Right lobe of liver (tissue), 6 donors: ENCODE data around the gene BEGAIN. TPM values are rescaled to one million over a fixed set of nuclear protein-coding genes. Genes with fewer than 3 reads are reported as not detected.

Experiments used
- ATAC-seq, 4 donors: fragments of 200-7000 bp; cut with Tn5 transposase; one replicate each; pipeline ENCODE4 v1.9.1; 2020; ENCODE audit warnings: mild to moderate bottlenecking in 4 of 4, moderate library complexity in 4 of 4
- DNase-seq, 3 donors: peaks; one replicate each; pipeline ENCODE4 v3.0.0-alpha.2; 2020
- H3K27ac ChIP-seq, 3 donors: fragments of 200-600 bp; one replicate each; pipeline ENCODE4 v1.8.0; 2022
- H3K27me3 ChIP-seq, 2 donors: fragments of 200-600 bp; one replicate each; pipeline ENCODE4 v1.8.0; 2022
- H3K36me3 ChIP-seq, 4 donors: fragments of 200-600 bp; sonication (generic) in 1 of 4; one replicate each; pipeline versions ENCODE4 v1.5.1 to v1.8.0; 2017 to 2022; ENCODE audit warnings: control low read depth in 1 of 4
- H3K4me1 ChIP-seq, 4 donors: fragments of 200-600 bp; sonication (generic) in 1 of 4; one replicate each; pipeline versions ENCODE4 v1.5.1 to v1.8.0; 2017 to 2022; ENCODE audit warnings: control low read depth in 1 of 4
- H3K4me3 ChIP-seq, 3 donors: fragments of 200-600 bp; one replicate each; pipeline ENCODE4 v1.8.0; 2022
- H3K9me3 ChIP-seq, 4 donors: fragments of 200-600 bp; sonication (generic) in 1 of 4; one replicate each; pipeline versions ENCODE4 v1.5.1 to v1.8.0; 2017 to 2022; ENCODE audit warnings: control low read depth in 1 of 4
- POLR2A ChIP-seq: fragments of 450-650 bp; IDR thresholded peaks from one replicate; pipeline ENCODE4 v1.6.1; 2017; ENCODE audit warnings: antibody characterized with exemption, mild to moderate bottlenecking
- WGBS: methylation state at CpG from one replicate; pipeline ENCODE4 v1.1.6; 2018; ENCODE audit warnings: low coverage, low lambda C conversion rate; ENCODE audit not compliant: insufficient coverage; ENCODE audit errors: missing lambda C conversion rate; 5-methylcytosine and 5-hydroxymethylcytosine counted together
- intact Hi-C, 2 donors: fragments of 100-400 bp; cut with DNase I; formaldehyde crosslinking; loops; one replicate each; pipeline versions ENCODE4 v1.11.2 to v1.14.1; 2022
- total RNA-seq, 6 experiments: library from RNA; depleted of rRNA in 2 of 6; stranded (reverse); fragments of >200 nt in 2 of 6; fragmentation: NEBNext Ultra II Directional in 3 of 6; extraction: Animal tissue kit (Norgen Biotek cat#: 25700) in 3 of 6; gene quantifications; one replicate each; pipeline versions ENCODE4 v1.1.0 to v1.2.4, GENCODE V29; 2016 to 2023
- TF ChIP-seq, protein P1 (sequence below), 4 donors: fragments of 200-600 bp in 3 of 4; fragments of 450-650 bp in 1 of 4; IDR thresholded peaks; one replicate each; pipeline versions ENCODE4 v1.5.1 to v1.8.0; 2016 to 2022; ENCODE audit warnings: antibody characterized with exemption in 4 of 4, mild to moderate bottlenecking in 2 of 4
- donor health status: DM: no; HTN: yes; CAD: no.
- donor health status: DM: no; HTN: no; CAD: no.
- donor health status: DM: no; HTN: no; CAD: no.
- donor health status: DM: no; HTN: yes; CAD: no.
- donor health status: DM: no; HTN: yes; CAD: no.

The BEGAIN gene
- total RNA-seq, 6 experiments from 2014 or later, result 0.12 to 0.61 (median 0.34) TPM

DNA sequence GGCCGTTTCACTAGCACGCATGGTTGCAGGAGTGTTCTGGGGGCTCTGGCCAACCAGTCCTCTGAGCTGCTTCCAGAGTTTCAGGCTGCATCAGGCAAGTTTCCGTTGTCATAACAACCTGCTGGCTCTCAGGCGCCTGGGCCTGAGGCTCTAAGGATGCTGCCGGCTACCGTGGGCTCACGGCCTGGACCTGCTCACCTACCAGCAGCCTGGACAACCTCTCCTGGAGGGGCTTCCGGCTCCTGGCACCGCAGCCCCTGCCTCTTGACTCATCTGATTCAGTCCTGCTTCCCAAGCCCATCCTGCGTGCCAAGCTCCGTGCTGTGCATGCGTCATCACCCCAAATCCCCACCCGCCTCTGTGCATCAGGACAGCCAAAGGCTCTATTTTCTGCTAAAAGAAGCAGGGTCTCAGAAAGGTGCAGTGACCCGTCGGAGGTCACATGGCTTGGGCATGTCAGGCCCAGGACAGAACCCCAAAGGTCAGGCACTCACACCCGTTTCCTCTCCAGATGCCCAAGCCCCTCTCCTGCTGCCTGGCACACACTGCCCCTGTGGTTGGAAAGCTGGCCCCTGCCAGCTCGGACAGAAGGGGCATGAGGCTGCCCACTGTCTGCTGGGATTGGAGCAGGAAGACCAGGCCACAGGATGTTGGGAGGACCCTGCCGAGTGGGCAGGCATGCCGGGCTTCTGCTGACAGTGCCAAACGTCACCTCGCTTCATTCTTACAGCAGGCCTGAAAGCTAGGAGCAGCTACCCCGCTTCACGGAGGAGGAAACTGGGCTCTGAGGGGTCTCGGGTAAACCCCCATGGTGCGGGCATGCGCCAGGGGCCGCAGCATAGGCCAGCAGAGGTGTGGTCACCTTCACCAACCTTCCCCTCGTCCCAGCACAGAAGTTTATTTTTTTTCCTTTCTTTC lies 5.7 kb downstream of the BEGAIN start:
- no peaks in the 10 kb centered on the region for H3K9me3 ChIP-seq
- 47% methylated on average over 3 of the region's 28 CpGs for WGBS
- H3K4me1 ChIP-seq, result peaks cover 0 to 2% (median 0%) of the 10 kb centered on the region in 4 donors
- H3K36me3 ChIP-seq, result no peaks in the 10 kb centered on the region
- ATAC-seq, result no peak
- intact Hi-C loops, result no loop called here
- H3K27ac ChIP-seq, result no peak overlapping the region
- peak in 2 of 3 donors; percentile 8 to 31 for DNase-seq
- H3K27me3 ChIP-seq, result no peaks in the 10 kb centered on the region
- H3K4me3 ChIP-seq, result no peak overlapping the region
- no peak for TF ChIP-seq POLR2A
- TF ChIP-seq, protein P1, sequence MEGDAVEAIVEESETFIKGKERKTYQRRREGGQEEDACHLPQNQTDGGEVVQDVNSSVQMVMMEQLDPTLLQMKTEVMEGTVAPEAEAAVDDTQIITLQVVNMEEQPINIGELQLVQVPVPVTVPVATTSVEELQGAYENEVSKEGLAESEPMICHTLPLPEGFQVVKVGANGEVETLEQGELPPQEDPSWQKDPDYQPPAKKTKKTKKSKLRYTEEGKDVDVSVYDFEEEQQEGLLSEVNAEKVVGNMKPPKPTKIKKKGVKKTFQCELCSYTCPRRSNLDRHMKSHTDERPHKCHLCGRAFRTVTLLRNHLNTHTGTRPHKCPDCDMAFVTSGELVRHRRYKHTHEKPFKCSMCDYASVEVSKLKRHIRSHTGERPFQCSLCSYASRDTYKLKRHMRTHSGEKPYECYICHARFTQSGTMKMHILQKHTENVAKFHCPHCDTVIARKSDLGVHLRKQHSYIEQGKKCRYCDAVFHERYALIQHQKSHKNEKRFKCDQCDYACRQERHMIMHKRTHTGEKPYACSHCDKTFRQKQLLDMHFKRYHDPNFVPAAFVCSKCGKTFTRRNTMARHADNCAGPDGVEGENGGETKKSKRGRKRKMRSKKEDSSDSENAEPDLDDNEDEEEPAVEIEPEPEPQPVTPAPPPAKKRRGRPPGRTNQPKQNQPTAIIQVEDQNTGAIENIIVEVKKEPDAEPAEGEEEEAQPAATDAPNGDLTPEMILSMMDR (IDR thresholded peaks at IDR 0.05), result no peak

DNA sequence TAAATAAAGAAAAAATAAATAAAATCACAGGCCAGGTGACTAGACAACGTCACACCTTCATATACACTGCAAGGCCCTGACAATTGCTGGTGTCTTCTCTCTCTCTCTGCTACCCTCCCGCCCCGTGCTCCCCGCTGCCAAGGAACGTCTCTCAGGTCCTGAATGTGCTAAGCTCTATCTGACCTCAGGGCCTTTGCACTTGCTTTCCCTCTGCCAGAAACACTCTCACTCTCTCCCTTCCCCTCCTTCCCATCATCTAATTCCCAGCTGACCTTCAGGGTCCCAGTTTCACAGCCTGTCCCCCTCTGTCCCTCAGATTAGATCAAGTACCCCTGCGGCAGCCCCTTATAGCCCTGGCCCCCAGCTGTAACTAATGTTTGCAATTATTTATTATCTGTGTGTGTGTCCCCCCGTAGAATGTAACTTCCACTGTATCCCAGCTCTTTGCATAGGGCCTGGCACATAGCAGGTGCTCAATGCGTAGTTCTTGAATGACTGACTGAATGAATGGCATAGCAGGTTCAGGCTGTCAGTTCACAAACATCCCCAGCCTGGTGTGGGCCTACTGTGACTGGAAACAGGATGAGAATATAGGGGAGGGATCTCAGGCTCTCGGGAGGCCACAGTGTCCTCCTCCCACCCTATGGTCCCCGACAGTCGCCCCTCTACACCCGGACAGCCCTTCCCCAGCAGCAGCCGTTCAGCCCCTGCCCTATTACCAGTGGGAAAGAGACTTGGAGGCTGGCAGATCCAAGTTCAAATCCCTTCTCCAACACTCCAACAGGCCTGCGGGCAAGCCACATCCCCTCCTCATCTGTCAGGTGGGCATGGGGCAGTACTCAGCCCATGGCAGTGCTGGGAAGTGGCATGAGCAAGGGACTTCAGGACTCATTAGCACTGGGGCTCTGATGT lies 6.6 kb downstream of the BEGAIN start:
- H3K4me3 ChIP-seq, result no peak overlapping the region
- H3K9me3 ChIP-seq, result no peaks in the 10 kb centered on the region
- H3K27ac ChIP-seq, result no peak overlapping the region
- no peaks in the 10 kb centered on the region for H3K36me3 ChIP-seq
- intact Hi-C loops, result no loop called here
- WGBS, result 87% methylated on average over 10 of the region's 14 CpGs
- ATAC-seq (no peak), DNase-seq (peak in 2 of 3 donors; percentile 4 to 26)
- TF ChIP-seq, protein P1 (IDR thresholded peaks at IDR 0.05), result no peak
- TF ChIP-seq POLR2A, result no peak
- no peaks in the 10 kb centered on the region for H3K4me1 ChIP-seq
- no peaks in the 10 kb centered on the region for H3K27me3 ChIP-seq

DNA sequence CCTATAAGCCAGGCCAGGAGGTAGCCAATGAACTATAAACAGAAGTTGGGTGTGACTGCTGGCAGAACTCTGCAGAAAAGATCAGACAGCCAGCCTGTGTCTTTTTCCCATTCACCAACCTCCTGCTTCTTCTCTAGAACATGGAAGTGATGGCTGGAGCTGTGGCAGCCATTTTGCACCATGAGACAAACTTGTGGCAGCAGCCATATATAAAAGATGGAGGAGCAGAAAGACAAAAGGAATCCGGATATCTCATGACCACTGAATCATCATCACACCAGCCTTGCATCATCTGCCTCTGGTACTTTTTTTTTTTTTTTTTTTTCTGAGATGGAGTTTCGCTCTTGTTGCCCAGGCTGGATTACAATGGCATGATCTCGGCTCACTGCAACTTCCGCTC lies 8.7 kb downstream of the BEGAIN start:
- 93% methylated on average over 4 of the region's 4 CpGs for WGBS
- intact Hi-C loops, result no loop called here
- H3K36me3 ChIP-seq, result no peaks in the 10 kb centered on the region
- no peak overlapping the region for H3K4me3 ChIP-seq
- no peaks in the 10 kb centered on the region for H3K27me3 ChIP-seq
- H3K9me3 ChIP-seq, result no peaks in the 10 kb centered on the region
- DNase-seq (no peak), ATAC-seq (no peak)
- no peak overlapping the region for H3K27ac ChIP-seq
- TF ChIP-seq POLR2A, result no peak
- TF ChIP-seq, protein P1 (IDR thresholded peaks at IDR 0.05), result no peak
- no peaks in the 10 kb centered on the region for H3K4me1 ChIP-seq

DNA sequence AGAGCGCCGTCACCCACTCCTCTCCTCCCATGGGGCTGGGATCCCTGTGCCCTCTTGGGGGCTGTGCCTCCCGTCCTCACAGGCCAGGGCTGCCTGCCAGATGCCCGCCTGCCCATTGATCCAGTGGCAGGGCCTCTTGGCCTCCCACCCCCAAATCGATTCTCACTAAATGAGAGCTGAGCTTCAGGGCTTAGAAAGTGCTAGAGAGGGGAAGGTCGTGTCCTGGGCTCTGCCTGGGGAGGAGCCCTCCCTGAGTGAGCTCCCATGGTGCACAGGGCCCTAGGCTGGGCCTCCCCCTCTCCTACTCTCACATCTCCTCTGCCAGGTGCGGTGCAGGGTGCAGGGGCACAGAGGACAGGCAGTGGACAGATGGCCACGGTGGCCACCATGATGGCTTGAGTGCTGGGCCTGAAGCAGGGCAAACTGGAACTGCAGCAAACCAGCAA lies 9.2 kb downstream of the BEGAIN start:
- ATAC-seq (no peak), DNase-seq (peak in 2 of 3 donors; percentile 11 to 27)
- TF ChIP-seq, protein P1 (IDR thresholded peaks at IDR 0.05), result no peak
- TF ChIP-seq POLR2A, result no peak
- WGBS, result no CpG with 5 or more reads among the region's 8 CpGs
- intact Hi-C loops, result no loop called here
- Histone ChIP-seq H3K4me3 (no peak overlapping the region), H3K9me3 (no peaks in the 10 kb centered on the region), H3K36me3 (no peaks in the 10 kb centered on the region), H3K27ac (no peak overlapping the region), H3K4me1 (no peaks in the 10 kb centered on the region), H3K27me3 (no peaks in the 10 kb centered on the region)
